Measurements from ENCODE around the gene FAM47E.

The FAM47E gene

GRCh38 chr4:76251441-76252270 is at the start of gene FAM47E:
TSS of gene FAM47E (plus strand) at chr4:76251721. CDS start at chr4:76251747, 26 bp downstream.
- peak; percentile 20 for DNase-seq

- no peak for DNase-seq
Measured at GRCh38 chr4:76203541-76203940, 48.0 kb upstream of the FAM47E start.

- no peak for DNase-seq
Measured at GRCh38 chr4:76204936-76205335, 46.6 kb upstream of the FAM47E start.

DNA sequence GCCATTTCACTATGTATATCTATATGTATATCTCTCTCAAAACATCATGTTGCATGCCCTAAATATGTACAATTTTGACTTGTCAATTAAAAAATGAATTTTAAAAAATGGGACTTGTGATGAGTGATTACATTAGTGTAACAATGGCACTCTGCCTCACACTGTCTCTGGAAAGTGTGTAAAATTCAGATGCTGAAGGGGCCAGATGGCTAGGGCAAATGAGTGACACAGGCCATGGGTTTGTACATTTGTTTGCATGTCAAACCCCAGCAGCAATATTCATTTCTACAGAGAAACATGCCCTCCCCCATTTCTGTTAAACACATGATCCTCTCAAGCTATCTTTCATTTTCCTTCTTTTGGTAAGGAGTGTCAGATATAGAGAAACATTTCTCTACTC is 46.0 kb upstream of the FAM47E start:
- no peak for DNase-seq

GRCh38 chr4:76206222-76206942 is 45.1 kb upstream of the FAM47E start:
- no peak for DNase-seq

GRCh38 chr4:76207549-76207948 is 44.0 kb upstream of the FAM47E start:
- no peak for DNase-seq

GRCh38 chr4:76208005-76208765 is 43.3 kb upstream of the FAM47E start:
- peak; percentile 83 for DNase-seq

GRCh38 chr4:76209881-76210280 is 41.6 kb upstream of the FAM47E start:
- no peak for DNase-seq

DNA sequence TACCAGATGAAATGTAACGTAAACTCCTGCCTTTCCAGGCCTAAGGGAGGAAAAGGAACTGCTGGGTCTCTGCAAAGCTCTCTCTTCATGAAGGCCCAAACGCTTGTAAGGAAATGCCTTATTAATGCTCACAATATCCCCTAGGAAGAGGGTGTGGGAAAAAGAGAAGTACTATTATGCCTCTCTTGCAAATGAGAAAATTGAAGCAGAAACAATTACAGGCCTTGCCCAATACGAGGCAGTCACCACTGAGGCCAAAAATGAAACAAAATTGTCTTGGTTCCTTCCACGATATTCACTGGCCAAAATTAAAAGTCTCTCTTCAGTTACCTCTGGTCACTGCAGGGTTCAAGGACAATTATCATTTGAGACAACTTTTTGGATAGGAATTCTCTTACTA is 41.1 kb upstream of the FAM47E start:
- DNase-seq: no peak

- no peak for DNase-seq
Measured at GRCh38 chr4:76211769-76212708, 39.5 kb upstream of the FAM47E start.

GRCh38 chr4:76212851-76213414 is 38.6 kb upstream of the FAM47E start:
- DNase-seq: no peak

GRCh38 chr4:76213415-76214176 is 37.9 kb upstream of the FAM47E start, which contains the start of gene SCARB2:
TSS of gene SCARB2 (minus strand) at chr4:76213824. CDS start at chr4:76213543, 281 bp downstream.
- peak; percentile 78 for DNase-seq

- DNase-seq: no peak
Measured at GRCh38 chr4:76214177-76214675, 37.3 kb upstream of the FAM47E start.

DNA sequence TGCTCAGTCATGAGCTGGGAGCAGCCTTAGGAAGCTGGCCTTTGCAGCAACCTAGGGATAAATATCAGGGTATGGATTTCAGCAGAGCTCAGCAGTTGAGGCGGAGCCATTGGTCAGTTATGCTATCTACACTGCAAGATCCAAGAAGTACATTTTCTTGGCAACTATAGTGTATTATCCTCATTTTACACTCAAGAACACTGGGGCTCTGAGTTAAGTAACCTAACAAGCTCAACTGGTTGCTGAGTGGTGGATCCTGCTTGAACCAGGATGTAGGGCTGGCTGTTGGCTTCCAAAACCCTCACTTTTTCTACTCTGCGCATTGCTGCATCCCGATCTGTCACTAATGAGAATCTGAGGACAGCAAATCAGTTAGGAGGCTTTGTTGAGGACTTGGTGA is 36.4 kb upstream of the FAM47E start:
- DNase-seq: no peak

DNA sequence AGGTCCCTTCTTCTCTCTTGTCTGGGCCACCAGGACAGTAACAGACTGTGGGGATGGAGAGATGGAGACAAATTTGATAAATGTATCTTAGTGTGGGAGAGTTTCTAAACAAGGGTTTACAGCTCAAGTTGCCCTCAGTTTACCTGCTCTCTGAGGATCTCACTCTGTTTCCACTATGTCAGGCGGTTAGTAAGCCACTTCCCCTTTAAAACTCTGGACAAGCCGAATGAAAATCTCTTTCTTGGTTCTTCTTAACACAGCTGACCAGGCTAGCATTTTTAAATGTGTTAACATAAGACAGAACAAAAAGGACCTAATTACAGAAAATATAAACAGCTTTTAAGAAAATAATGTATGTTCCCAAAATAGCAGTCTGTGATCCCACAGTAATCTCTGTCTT is 35.0 kb upstream of the FAM47E start:
- no peak for DNase-seq

DNA sequence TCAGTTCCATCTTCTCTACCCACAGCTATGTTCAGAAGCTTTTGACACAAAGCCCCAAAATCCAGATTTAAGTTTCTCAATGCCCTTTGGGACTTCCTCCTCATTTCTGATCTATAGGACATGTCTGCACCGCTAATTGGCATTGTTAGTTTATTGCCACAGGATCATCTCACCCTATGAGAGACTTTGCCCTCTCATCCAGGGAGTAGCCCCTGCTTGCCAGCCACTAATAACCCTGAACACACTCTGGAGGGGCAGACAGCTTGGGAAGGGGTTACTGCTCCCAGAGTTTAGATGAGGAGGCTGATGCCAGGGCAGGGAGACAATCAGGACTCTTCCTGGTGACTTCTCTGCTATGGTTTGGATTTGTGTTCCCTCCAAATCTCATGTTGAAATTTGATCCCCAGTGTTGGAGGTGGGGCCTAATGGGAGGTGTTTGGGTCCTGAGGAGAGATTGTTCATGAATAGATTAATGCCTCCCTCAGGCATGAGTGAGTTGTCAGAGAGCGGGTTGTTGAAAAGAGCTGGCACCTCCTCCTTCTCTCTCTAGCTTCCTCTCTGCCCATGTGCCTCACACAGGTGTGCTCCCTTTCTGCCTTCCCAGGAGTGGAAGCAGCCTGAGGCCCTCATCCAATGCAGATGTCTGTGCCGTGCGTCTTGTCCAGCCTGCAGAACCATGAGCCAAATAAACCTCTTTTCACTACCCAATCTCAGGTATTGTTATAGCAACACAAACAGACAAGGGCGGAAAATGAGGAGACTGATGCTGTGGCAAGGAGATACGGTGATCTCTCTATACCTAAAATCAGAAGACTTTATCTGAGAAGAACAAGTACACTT is 34.3 kb upstream of the FAM47E start:
- no peak for DNase-seq

GRCh38 chr4:76219299-76220055 is 32.0 kb upstream of the FAM47E start:
- no peak for DNase-seq

GRCh38 chr4:76224171-76224570 is 27.4 kb upstream of the FAM47E start:
- no peak for DNase-seq

- DNase-seq: no peak
Measured at GRCh38 chr4:76226418-76226817, 25.1 kb upstream of the FAM47E start.
